IMR-90 (cell line): ENCODE measurements around the gene KCNE4.

Experiments used
- MAFK ChIP-seq: IDR thresholded peaks from 2 replicates; pipeline ENCODE4 v1.6.1; 2012; ENCODE audit warnings: low read depth, low read length, improper control_type of control experiment
- MXI1 ChIP-seq: IDR thresholded peaks from 2 replicates; pipeline ENCODE4 v1.6.1; 2012; ENCODE audit warnings: low read depth, mild to moderate bottlenecking, low read length, moderate library complexity, borderline replicate concordance
- POLR2A ChIP-seq: IDR thresholded peaks from 2 replicates; pipeline ENCODE4 v1.6.1; 2012; ENCODE audit warnings: mild to moderate bottlenecking, low read depth, low read length
- TF ChIP-seq, protein P1 (sequence below): conservative IDR thresholded peaks from 2 replicates; pipeline ENCODE4 v1.5.1; 2012; ENCODE audit warnings: mild to moderate bottlenecking, low read depth, low read length, improper control_type of control experiment
- TF ChIP-seq, protein P2 (sequence below): fragments of 150-350 bp; IDR thresholded peaks from 2 replicates; pipeline ENCODE4 v1.6.1; 2017; ENCODE audit warnings: mild to moderate bottlenecking, antibody characterized with exemption, low read length, low read depth
- TF ChIP-seq, protein P3 (sequence below): fragments of 150-350 bp; IDR thresholded peaks from 2 replicates; pipeline ENCODE4 v1.6.1; 2016; ENCODE audit warnings: low read depth, mild to moderate bottlenecking, low read length, moderate library complexity, borderline replicate concordance

DNA sequence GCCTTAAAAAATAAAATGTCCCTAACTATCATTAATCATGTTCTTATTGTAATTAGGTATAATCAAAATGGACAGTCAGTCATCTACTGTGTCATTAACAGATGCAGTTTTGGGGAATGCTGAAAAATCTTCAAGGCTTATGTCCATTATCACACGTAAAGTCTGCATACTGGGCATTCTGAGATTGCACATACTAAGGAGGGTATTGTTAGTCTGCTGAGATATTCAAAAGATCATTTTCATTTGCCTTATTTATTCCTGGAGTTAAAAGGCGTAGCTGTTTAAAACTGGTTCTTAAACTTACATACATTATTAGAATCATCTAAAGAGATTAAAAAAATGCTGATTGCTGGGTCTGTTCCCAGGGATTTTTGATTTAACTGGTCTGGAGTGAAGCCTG is 27.4 kb downstream of the KCNE4 start:
- TF ChIP-seq, protein P1, sequence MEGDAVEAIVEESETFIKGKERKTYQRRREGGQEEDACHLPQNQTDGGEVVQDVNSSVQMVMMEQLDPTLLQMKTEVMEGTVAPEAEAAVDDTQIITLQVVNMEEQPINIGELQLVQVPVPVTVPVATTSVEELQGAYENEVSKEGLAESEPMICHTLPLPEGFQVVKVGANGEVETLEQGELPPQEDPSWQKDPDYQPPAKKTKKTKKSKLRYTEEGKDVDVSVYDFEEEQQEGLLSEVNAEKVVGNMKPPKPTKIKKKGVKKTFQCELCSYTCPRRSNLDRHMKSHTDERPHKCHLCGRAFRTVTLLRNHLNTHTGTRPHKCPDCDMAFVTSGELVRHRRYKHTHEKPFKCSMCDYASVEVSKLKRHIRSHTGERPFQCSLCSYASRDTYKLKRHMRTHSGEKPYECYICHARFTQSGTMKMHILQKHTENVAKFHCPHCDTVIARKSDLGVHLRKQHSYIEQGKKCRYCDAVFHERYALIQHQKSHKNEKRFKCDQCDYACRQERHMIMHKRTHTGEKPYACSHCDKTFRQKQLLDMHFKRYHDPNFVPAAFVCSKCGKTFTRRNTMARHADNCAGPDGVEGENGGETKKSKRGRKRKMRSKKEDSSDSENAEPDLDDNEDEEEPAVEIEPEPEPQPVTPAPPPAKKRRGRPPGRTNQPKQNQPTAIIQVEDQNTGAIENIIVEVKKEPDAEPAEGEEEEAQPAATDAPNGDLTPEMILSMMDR, result no peak
- TF ChIP-seq MXI1, result no peak
- TF ChIP-seq MAFK, result no peak
- no peak for TF ChIP-seq POLR2A
- TF ChIP-seq, protein P2, sequence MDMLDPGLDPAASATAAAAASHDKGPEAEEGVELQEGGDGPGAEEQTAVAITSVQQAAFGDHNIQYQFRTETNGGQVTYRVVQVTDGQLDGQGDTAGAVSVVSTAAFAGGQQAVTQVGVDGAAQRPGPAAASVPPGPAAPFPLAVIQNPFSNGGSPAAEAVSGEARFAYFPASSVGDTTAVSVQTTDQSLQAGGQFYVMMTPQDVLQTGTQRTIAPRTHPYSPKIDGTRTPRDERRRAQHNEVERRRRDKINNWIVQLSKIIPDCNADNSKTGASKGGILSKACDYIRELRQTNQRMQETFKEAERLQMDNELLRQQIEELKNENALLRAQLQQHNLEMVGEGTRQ, result no peak
- TF ChIP-seq, protein P3, sequence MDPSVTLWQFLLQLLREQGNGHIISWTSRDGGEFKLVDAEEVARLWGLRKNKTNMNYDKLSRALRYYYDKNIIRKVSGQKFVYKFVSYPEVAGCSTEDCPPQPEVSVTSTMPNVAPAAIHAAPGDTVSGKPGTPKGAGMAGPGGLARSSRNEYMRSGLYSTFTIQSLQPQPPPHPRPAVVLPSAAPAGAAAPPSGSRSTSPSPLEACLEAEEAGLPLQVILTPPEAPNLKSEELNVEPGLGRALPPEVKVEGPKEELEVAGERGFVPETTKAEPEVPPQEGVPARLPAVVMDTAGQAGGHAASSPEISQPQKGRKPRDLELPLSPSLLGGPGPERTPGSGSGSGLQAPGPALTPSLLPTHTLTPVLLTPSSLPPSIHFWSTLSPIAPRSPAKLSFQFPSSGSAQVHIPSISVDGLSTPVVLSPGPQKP, result no peak
